SK-N-SH (cell line): ENCODE results near the gene MYMK. TPM values are rescaled to one million over a fixed set of nuclear protein-coding genes. Genes with fewer than 3 reads are reported as not detected.

Experiments used
- CTCF ChIA-PET: fragments of 300-600, 350-600 bp; formaldehyde crosslinking; extraction: SDS; loops from one replicate; lab custom pipeline; 2021; lab: Yijun Ruan, JAX
- POLR2A ChIA-PET: fragments of 350-600 bp; sonication (Branson Sonifier 250); formaldehyde crosslinking; extraction: SDS; loops from one replicate; lab custom pipeline; 2020; ENCODE audit warnings: antibody characterized with exemption, inconsistent platforms; lab: Yijun Ruan, JAX
- DNase-seq: peaks from one replicate; pipeline ENCODE4 v3.0.0; 2012
- H2AFZ ChIP-seq: fragments of 200-600 bp; sonication (generic); 2 replicates; pipeline ENCODE4 v1.8.1; 2016; ENCODE audit warnings: antibody characterized with exemption, mild to moderate bottlenecking, low read depth
- H3F3A ChIP-seq: fragments of 200-600 bp; sonication (generic); replicated peaks from 2 replicates; pipeline ENCODE3; 2016; ENCODE audit warnings: antibody characterized with exemption, mild to moderate bottlenecking; ENCODE audit not compliant: insufficient read depth
- H3K27ac ChIP-seq, 2 experiments: fragments of 200-500 bp in 1 of 2; fragments of 200-600 bp in 1 of 2; sonication (Bioruptor generic) in 1 of 2; sonication (generic), shearing (Covaris generic) in 1 of 2; 2 replicates each; pipeline versions ENCODE4 v1.5.1 to v1.6.1; 2014 to 2016; ENCODE audit warnings: low read depth in 2 of 2, inconsistent platforms in 1 of 2, low read length in 1 of 2, mild to moderate bottlenecking in 1 of 2, mixed read lengths in 1 of 2
- H3K27me3 ChIP-seq: fragments of 200-600 bp; sonication (generic), shearing (Covaris generic); 2 replicates; pipeline ENCODE4 v1.6.1; 2016; ENCODE audit warnings: mixed run types; ENCODE audit not compliant: insufficient read depth
- H3K36me3 ChIP-seq, 2 experiments: fragments of 200-500 bp in 1 of 2; fragments of 200-600 bp in 1 of 2; sonication (Bioruptor generic) in 1 of 2; sonication (generic) in 1 of 2; replicated peaks in 1 of 2; 2 replicates each; pipeline versions ENCODE3 to v1.5.1; 2014 to 2016; ENCODE audit warnings: low read length in 1 of 2, mild to moderate bottlenecking in 1 of 2; ENCODE audit not compliant: insufficient read depth in 2 of 2, control insufficient read depth in 1 of 2
- H3K4me1 ChIP-seq, 2 experiments: fragments of 200-500 bp in 1 of 2; fragments of 200-600 bp in 1 of 2; sonication (Bioruptor generic) in 1 of 2; sonication (generic), shearing (Covaris generic) in 1 of 2; 2 replicates each; pipeline versions ENCODE4 v1.5.1 to v1.6.1; 2014 to 2016; ENCODE audit warnings: low read depth in 1 of 2, low read length in 1 of 2, mixed run types in 1 of 2; ENCODE audit not compliant: insufficient read depth in 2 of 2, control insufficient read depth in 1 of 2
- H3K4me2 ChIP-seq: fragments of 200-600 bp; sonication (generic), shearing (Covaris generic); 2 replicates; pipeline ENCODE4 v1.6.1; 2017; ENCODE audit warnings: mixed run types
- H3K4me3 ChIP-seq, 2 experiments: fragments of 200-500 bp in 1 of 2; fragments of 200-600 bp in 1 of 2; sonication (Bioruptor generic) in 1 of 2; sonication (generic), shearing (Covaris generic) in 1 of 2; 2 replicates each; pipeline versions ENCODE4 v1.5.1 to v1.8.1; 2014 to 2016; ENCODE audit warnings: low read depth in 2 of 2, inconsistent platforms in 1 of 2, low read length in 1 of 2, mild to moderate bottlenecking in 1 of 2, mixed read lengths in 1 of 2, moderate library complexity in 1 of 2
- H3K79me2 ChIP-seq: fragments of 200-600 bp; sonication (generic); 2 replicates; pipeline ENCODE4 v1.8.1; 2017; ENCODE audit warnings: mild to moderate bottlenecking; ENCODE audit not compliant: insufficient read depth
- H3K9ac ChIP-seq: fragments of 200-600 bp; sonication (generic); 2 replicates; pipeline ENCODE4 v1.6.1; 2017; ENCODE audit warnings: mixed run types
- H3K9me2 ChIP-seq: fragments of 200-600 bp; sonication (generic); 2 replicates; pipeline ENCODE4 v1.6.1; 2017; ENCODE audit warnings: mixed run types
- H3K9me3 ChIP-seq: fragments of 200-600 bp; sonication (generic); 2 replicates; pipeline ENCODE4 v1.6.1; 2017; ENCODE audit warnings: mixed run types, mild to moderate bottlenecking, moderate library complexity
- H4K20me1 ChIP-seq: fragments of 200-600 bp; sonication (generic); 2 replicates; pipeline ENCODE4 v1.6.1; 2017; ENCODE audit warnings: mild to moderate bottlenecking, mixed run types; ENCODE audit not compliant: insufficient read depth
- CHD2 ChIP-seq: fragments of 150-350 bp; IDR thresholded peaks from 2 replicates; pipeline ENCODE4 v1.6.1; 2018; ENCODE audit warnings: low read length; ENCODE audit not compliant: partially characterized antibody
- CTCF ChIP-seq: fragments of 200-600 bp; sonication (generic); IDR thresholded peaks from 2 replicates; pipeline ENCODE4 v1.6.1; 2017; ENCODE audit warnings: antibody characterized with exemption, mild to moderate bottlenecking, moderate library complexity
- ELF1 ChIP-seq: IDR thresholded peaks from 2 replicates; pipeline ENCODE4 v1.4.0; 2012
- EZH2phosphoT487 ChIP-seq: fragments of 200-600 bp; sonication (generic); IDR thresholded peaks from 2 replicates; pipeline ENCODE4 v1.6.1; 2017; ENCODE audit warnings: low read depth, mixed run types, mild to moderate bottlenecking, antibody characterized with exemption, moderate library complexity, borderline replicate concordance
- FOSL2 ChIP-seq: IDR thresholded peaks from 2 replicates; pipeline ENCODE4 v1.4.0; 2012; ENCODE audit warnings: low read depth, mild to moderate bottlenecking, moderate library complexity, borderline replicate concordance
- FOXJ3 ChIP-seq: sonication (generic); formaldehyde crosslinking; IDR thresholded peaks from 2 replicates; pipeline ENCODE4 v1.5.1; 2020; ENCODE audit warnings: mild to moderate bottlenecking, missing genetic modification reagents
- FOXM1 ChIP-seq: IDR thresholded peaks from 2 replicates; pipeline ENCODE4 v1.4.0; 2012; ENCODE audit warnings: low read depth, mild to moderate bottlenecking
- GABPA ChIP-seq: IDR thresholded peaks from 2 replicates; pipeline ENCODE4 v1.4.0; 2012; ENCODE audit warnings: low read depth, mild to moderate bottlenecking
- IRF3 ChIP-seq: fragments of 150-350 bp; IDR thresholded peaks from 2 replicates; pipeline ENCODE4 v1.6.1; 2016; ENCODE audit warnings: mild to moderate bottlenecking, low read depth, low read length
- JUND ChIP-seq: IDR thresholded peaks from 2 replicates; pipeline ENCODE4 v1.4.0; 2012
- MAX ChIP-seq: IDR thresholded peaks from 2 replicates; pipeline ENCODE4 v1.4.0; 2012; ENCODE audit warnings: low read depth
- MEF2A ChIP-seq: IDR thresholded peaks from 2 replicates; pipeline ENCODE4 v1.4.0; 2012; ENCODE audit warnings: low read depth, borderline replicate concordance
- PBX3 ChIP-seq: IDR thresholded peaks from 2 replicates; pipeline ENCODE4; 2012
- POLR2AphosphoS5 ChIP-seq: IDR thresholded peaks from 2 replicates; pipeline ENCODE4 v1.6.1; 2012; ENCODE audit warnings: low read depth, low read length
- RAD21 ChIP-seq: IDR thresholded peaks from 2 replicates; pipeline ENCODE4 v1.6.1; 2012; ENCODE audit warnings: mild to moderate bottlenecking, low read length
- REST ChIP-seq: IDR thresholded peaks from 2 replicates; pipeline ENCODE4 v1.6.1; 2012; ENCODE audit warnings: mild to moderate bottlenecking, low read depth, low read length, moderate library complexity
- RXRA ChIP-seq: IDR thresholded peaks from 2 replicates; pipeline ENCODE4 v1.4.0; 2012; ENCODE audit warnings: low read depth, mild to moderate bottlenecking, borderline replicate concordance
- SIN3A ChIP-seq: IDR thresholded peaks from 2 replicates; pipeline ENCODE4 v1.6.1; 2012; ENCODE audit warnings: low read depth, mild to moderate bottlenecking, low read length, moderate library complexity, borderline replicate concordance
- TEAD4 ChIP-seq: IDR thresholded peaks from 2 replicates; pipeline ENCODE4 v1.4.0; 2012; ENCODE audit warnings: mild to moderate bottlenecking, borderline replicate concordance; ENCODE audit not compliant: insufficient read depth
- USF1 ChIP-seq: IDR thresholded peaks from 2 replicates; pipeline ENCODE4 v1.4.0; 2012; ENCODE audit warnings: low read depth, borderline replicate concordance
- YY1 ChIP-seq: IDR thresholded peaks from 2 replicates; pipeline ENCODE4 v1.4.0; 2012; ENCODE audit warnings: low read depth, mild to moderate bottlenecking
- WGBS: methylation state at CpG from one replicate; pipeline ENCODE4 v1.1.6; 2017; ENCODE audit warnings: low lambda C conversion rate; 5-methylcytosine and 5-hydroxymethylcytosine counted together
- polyA plus RNA-seq, 3 experiments: library from polyadenylated mRNA; depleted of rRNA; stranded (reverse); fragments of >200 nt; gene quantifications; 2 replicates each; pipeline ENCODE4 v1.2.3, GENCODE V29; 2012

The MYMK gene
- polyA plus RNA-seq, 1 of the 3 experiments (the other 2 are of a cell fraction) = not detected

- no peak for TF ChIP-seq MAX
- no peak for TF ChIP-seq RXRA
- TF ChIP-seq SIN3A = no peak
- TF ChIP-seq TEAD4 = no peak
- TF ChIP-seq RAD21 = no peak
Measured at GRCh38 chr9:133477461-133477860, 47.3 kb downstream of the MYMK start (continued).

- H3K27ac ChIP-seq = no peak overlapping the region
- POLR2A ChIA-PET = no interaction called here
- TF ChIP-seq TEAD4 (no peak), FOXM1 (no peak), SIN3A (no peak), EZH2phosphoT487 (no peak), IRF3 (no peak), ELF1 (no peak), FOXJ3 (CRISPR knock-in tag) (no peak), CHD2 (no peak), YY1 (no peak), CTCF (no peak), POLR2AphosphoS5 (no peak), USF1 (no peak), JUND (no peak), GABPA (no peak), REST (no peak), PBX3 (no peak), MEF2A (no peak), FOSL2 (no peak)
- TF ChIP-seq, all 33 proteins: peak for 0
- Histone ChIP-seq H4K20me1 (no peaks in the 10 kb centered on the region), H3K79me2 (peaks cover 12% of the 10 kb centered on the region; the same call in 1 of the 2 replicates), H3K4me3 (no peak overlapping the region), H3F3A (no peaks in the 10 kb centered on the region), H2AFZ (no peak overlapping the region), H3K9me2 (no peaks in the 10 kb centered on the region), H3K9ac (no peak overlapping the region), H3K36me3 (peaks cover 0 to 20% of the 10 kb centered on the region in 2 experiments), H3K27me3 (no peaks in the 10 kb centered on the region), H3K9me3 (no peaks in the 10 kb centered on the region), H3K4me2 (no peak overlapping the region), H3K4me1 (peaks cover 0 to 29% of the 10 kb centered on the region in 2 experiments; a peak in 1 of 4 replicates)
- 100% methylated on average over 1 of the region's 21 CpGs for WGBS
- no peak for DNase-seq
- CTCF ChIA-PET = interaction anchor here (1.6 kb wide), 1 partner anchor 10 kb away, joined by 5 read pairs; no protein-coding TSS in a partner anchor
Measured at GRCh38 chr9:133476941-133477340, 47.8 kb downstream of the MYMK start.
